ENCODE measurements around the gene DNLZ.
A peak's percentile ranks its signal among the peaks of the same experiment; 100 is the strongest.

Gene DNLZ

GRCh38 chr9:136395345-136396218 is 32.0 kb upstream of the DNLZ start:
- no peak for DNase-seq

- DNase-seq, result no peak
These were observed 31.4 kb upstream of the DNLZ start for GRCh38 chr9:136395020-136395340.

GRCh38 chr9:136394312-136395019 is 30.9 kb upstream of the DNLZ start:
- DNase-seq, result no peak

DNA sequence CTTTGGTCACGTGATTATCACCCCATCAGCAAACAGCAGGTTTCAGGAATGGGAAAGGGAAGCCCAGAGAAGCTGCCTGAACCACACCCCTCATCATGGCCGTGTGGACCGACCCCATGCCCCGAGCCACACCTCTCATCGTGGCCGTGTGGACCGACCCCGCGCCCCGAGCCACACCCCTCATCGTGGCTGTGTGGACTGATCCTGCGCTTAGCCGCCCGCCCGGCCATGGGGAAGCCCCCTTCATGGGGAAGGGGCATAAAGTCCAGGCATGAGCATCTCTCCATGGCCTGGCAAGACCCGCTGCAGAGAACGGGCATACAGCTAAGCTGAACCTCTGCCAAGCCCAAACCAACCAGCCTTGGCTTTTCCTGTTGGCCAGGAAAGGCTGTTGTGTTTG is 30.0 kb upstream of the DNLZ start:
- no peak for DNase-seq

- no peak for DNase-seq
These were observed 29.2 kb upstream of the DNLZ start for GRCh38 chr9:136392538-136393449.

DNA sequence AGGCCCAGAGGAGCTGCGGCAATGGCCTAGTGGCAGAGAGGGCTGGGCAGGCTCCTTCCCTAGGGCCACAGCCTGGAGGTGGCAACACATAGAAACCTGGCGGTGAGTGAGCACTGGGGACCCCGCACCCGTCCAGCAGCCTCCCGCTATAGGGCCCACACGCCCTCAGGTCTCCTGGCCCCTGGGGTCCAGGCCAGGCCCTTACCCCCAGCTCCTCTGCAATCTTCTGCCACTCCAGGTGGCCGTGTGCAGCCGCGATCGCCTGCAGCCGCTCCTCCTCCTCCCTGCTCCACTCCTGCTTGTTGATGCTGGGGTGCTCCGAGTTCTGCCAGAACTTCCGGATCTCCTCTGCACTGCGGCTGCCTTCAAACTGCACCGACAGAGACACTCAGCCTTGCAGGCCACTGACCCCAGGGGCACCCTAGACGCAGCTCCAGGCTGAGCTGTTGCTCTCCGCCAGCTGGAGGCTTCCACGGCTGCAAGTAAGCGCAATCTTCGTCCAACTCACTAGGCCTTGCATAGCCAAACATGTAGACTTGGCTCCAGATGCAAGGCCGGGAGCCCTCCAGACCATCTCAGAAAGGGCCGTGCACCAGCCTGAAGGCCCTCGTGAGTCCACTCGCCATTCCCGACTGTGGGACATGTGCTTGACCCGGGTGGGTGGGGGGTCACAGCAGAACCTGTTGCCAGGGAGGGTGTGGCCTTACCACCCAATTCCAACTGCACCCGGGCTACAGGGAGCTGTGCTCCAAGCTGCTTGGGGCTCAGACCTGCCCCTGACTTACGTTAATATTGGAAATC is 28.4 kb upstream of the DNLZ start:
- DNase-seq, result no peak

DNA sequence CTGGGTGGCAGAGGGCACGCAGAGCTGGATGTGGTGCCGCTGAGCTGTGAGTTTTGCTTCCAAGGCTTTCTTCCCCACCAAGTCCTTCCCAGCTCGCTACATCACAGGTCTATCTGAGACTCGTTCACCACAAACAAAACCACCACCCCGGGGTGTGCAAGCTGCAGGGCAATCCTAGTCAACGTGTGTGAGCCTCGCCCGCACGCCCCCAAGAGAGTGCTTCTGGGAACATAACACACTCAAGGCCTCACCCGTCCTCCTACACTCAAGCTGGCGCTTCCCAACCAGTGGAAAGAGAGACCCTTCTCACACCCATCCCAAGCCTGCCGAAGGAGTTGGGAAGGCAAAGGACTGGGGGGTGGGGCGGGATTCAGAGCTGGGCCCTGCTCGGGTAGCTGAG is 25.9 kb upstream of the DNLZ start:
- DNase-seq, result no peak

- no peak for DNase-seq
These were observed 23.7 kb upstream of the DNLZ start for GRCh38 chr9:136387217-136387616.

DNA sequence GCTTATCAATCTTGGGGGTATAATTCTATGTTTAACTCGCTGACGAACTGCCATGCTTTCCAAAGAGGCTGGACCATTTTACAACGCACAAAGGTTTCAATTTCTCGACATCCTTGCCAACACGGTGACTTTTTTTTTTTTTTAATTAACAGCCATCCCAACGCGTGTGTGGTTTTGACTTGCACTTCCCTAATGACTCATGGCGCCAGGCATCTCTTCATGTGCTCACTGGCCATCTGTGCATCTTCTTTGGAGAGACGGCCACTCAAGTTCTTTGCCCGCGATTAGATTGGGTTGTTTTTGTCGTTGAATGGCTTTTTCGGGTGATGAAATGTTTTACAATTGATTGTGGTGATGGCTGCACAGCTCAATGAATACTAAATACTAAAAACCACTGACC is 22.5 kb upstream of the DNLZ start:
- peak; percentile 93 for DNase-seq

GRCh38 chr9:136385015-136385414 is 21.5 kb upstream of the DNLZ start:
- no peak for DNase-seq

DNA sequence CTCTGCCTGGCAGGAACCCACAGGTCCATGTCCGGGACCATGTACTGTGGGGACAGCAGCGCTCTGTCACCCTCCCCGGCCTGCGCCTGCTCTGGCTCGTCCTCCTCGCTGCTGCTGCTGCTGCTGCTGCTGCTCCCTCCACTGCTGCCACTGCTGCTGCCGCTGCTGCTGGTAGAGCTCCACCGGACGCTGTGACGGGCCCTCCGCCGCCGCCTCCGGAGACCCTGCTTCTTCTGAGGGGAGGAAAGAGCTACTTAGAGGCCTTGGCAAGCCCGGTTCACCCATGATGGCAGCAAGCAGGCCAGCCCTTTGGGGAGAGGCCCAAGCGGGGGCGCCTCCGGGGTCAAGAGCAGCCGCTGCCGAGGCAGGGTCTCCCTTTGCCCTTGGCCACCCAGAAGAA is 19.9 kb upstream of the DNLZ start:
- no peak for DNase-seq

GRCh38 chr9:136381966-136382513 is 18.5 kb upstream of the DNLZ start:
- no peak for DNase-seq

DNA sequence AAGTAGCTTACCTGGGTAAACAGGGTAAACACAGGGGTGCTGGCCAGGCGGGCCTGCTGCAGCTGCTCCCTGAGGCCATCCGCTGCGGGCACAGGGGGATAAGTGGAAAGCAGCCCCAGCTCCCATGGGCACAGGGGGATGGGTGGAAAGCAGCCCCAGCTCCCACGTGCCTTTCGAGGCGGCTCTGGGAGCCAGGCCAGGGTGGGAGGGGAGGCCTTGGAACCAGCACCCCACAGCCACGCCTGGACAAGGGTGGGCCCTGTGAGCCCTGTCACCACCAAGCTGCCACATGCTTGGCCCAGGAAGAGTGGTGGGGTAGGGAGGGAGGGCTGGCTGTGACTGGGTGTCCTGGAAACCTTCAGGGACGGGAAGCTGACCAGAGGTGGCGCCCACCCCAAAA is 17.8 kb upstream of the DNLZ start:
- no peak for DNase-seq

GRCh38 chr9:136380381-136380780 is 16.8 kb upstream of the DNLZ start:
- DNase-seq, result no peak

- no peak for DNase-seq
These were observed 16.3 kb upstream of the DNLZ start for GRCh38 chr9:136379891-136380290.

- no peak for DNase-seq
These were observed 15.9 kb upstream of the DNLZ start for GRCh38 chr9:136379401-136379800.

DNA sequence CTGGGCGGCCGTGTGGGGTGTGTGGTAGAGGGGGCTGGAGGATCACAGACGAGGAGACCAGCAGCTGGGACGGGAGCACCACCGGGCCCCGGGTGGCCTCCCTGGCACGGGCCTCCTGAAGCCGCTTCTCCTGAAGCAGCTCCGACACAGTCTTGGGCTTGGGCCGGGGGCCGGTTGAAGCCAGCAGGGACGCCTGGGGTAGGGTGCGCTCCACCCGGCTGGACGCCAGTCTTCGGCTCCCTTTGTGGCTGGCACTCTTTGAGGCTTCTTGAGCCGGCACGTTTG is 15.4 kb upstream of the DNLZ start:
- no peak for DNase-seq

DNA sequence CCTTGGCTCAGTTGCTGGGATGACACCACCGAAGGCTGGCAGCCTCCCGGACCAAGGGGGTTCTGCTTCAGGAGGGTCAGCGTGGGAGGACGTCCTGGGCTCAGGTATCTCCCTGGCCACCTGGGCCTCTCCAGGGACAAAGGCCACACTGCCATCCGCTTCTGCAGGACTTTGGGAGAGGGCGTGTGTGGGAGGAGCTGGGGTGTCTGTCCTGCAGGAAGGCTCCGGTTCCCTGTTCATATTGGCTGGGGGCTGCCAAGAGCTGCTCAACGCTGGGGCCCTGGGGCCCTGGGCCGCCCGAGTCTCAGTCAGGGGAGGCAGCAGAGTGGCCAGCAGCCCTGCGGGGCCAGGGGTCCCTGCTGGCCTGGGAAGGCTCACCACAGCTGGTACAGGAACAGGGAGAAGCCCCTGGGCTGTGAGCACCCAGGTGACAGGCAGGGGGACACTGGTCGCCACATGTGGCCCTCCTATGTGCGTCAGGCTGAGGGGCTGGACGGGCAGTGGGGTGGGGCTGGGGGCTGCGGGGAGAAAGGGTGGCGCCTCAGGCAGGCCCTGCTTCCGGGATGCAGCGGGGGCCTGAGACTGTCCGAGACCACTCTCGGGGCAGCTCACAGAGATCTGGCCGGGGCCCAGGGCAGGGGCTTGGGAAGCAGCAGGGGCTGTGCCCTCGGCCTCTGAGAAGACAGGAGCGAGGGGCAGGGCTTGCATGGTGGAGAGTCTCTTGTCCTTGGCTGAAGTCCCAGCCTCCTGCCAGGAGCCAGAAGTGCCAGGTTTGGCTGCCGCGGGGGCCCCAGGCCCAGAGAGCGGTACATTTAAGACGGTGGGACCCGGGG is 14.8 kb upstream of the DNLZ start:
- DNase-seq, result no peak

DNA sequence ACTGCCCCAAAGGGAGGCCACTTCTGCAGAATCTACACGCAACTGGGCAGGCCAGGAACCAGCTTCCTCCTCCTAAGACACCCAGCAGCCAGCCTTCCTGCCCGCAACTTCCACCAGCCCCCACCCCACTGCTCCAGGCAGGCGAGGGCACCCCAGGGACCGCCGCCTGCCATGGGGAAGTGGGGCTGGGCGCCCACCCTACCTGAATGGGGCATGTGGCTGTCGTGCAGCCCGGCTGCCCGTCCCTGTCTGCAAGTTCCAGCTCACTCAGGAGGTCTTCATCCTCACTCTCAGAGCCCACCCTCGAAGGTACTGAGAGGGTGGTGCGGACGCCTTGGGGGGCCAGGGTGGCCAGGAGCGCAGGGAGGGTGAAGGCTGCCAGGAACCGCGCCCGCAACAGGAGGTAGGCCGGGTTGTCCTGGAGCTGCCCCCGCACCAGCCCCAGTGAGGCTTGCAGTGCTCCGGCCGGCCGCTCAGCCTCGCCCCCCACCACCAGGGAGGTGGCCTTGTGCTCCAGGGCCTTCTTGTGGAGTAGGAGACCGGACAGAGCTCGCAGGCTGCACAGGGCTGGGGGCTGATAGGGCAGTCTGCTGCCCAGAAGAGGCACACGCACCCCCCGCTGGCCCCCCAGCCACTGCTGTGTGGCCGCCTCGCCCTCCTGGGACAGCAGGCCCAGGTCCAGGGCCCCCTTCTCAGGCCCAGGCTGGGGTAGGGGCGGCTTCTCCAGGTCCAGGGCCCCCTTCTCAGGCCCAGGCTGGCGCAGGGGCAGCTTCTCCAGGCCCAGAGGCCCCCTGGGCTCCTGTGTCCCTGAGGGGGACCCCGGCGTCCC is 14.0 kb upstream of the DNLZ start:
- no peak for DNase-seq

GRCh38 chr9:136376457-136376856 is 12.9 kb upstream of the DNLZ start:
- DNase-seq, result no peak

DNA sequence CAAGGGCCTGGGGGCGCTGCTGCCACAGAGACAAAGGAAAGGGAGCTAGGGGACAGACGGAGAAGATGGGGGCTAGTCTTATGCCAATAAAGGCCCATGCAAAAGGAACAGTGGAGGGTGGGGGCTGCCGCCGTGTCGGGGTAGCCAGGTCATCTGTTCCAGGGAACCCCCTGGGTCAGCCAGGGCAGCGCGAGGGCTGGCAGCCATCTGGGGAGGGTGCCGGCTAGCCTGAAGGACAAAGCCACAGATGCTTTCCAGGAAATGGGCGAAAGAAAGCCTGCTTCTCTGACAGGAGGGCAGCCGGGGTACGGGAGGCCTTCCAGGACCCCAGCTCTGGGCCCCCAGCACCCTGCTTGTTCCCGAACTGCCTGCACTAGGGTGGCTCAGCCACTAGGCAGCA is 11.6 kb upstream of the DNLZ start:
- no peak for DNase-seq

Data from NCI-H2171 (cell line).